ENCODE data around the gene PILRA. TPM values are rescaled to one million over a fixed set of nuclear protein-coding genes. Genes with fewer than 3 reads are reported as not detected.
"Not testable (repeated sequence)": the region's sequence is repeated elsewhere in the genome, so short reads cannot be mapped to it uniquely, and the experiment has no call there.

The PILRA gene
- total RNA-seq, 1 experiment from 2014 or later = 1.8 TPM

DNA sequence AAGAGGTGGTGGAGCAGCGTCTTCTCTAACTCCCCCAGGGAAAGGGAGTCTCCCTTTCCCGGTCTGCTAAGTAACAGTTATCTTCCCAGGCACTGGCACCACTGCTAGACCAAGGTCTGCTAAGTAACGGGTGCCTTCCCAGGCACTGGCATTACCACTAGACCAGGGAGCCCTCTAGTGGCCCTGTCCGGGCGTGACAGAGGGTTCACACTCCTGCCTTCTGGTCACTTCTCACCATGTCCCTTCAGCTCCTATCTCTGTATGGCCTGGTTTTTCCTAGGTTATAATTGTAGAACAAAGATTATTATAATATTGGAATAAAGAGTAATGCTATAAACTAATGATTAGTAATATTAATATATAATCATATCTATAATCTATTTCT, 28.0 kb upstream of the PILRA start:
- H3K9me3 Mint-ChIP-seq; H3K27me3 Mint-ChIP-seq (ENCODE audit: low read depth); H3K27ac Mint-ChIP-seq; H3K4me3 Mint-ChIP-seq; ATAC-seq; H3K4me1 Mint-ChIP-seq: not testable (repeated sequence)
- CTCF ChIA-PET = interaction anchor here (0.6 to 2.6 kb wide), 7 partner anchors 37 to 214 kb away, joined by 3 to 6 read pairs (median 4); partner anchors contain the start of genes GAL3ST4 and GPC2
- DNase-seq (ENCODE audit: low spot score) = peak; percentile 94
- TF ChIP-seq, protein P1, sequence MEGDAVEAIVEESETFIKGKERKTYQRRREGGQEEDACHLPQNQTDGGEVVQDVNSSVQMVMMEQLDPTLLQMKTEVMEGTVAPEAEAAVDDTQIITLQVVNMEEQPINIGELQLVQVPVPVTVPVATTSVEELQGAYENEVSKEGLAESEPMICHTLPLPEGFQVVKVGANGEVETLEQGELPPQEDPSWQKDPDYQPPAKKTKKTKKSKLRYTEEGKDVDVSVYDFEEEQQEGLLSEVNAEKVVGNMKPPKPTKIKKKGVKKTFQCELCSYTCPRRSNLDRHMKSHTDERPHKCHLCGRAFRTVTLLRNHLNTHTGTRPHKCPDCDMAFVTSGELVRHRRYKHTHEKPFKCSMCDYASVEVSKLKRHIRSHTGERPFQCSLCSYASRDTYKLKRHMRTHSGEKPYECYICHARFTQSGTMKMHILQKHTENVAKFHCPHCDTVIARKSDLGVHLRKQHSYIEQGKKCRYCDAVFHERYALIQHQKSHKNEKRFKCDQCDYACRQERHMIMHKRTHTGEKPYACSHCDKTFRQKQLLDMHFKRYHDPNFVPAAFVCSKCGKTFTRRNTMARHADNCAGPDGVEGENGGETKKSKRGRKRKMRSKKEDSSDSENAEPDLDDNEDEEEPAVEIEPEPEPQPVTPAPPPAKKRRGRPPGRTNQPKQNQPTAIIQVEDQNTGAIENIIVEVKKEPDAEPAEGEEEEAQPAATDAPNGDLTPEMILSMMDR (IDR thresholded peaks at IDR 0.05) = peak; percentile 66
- peaks cover 70% of the 10 kb centered on the region for H3K36me3 Mint-ChIP-seq
- POLR2A ChIA-PET = interaction anchor here (1.5 kb wide), 1 partner anchor 84 kb away, joined by 3 read pairs; no protein-coding TSS in a partner anchor

DNA sequence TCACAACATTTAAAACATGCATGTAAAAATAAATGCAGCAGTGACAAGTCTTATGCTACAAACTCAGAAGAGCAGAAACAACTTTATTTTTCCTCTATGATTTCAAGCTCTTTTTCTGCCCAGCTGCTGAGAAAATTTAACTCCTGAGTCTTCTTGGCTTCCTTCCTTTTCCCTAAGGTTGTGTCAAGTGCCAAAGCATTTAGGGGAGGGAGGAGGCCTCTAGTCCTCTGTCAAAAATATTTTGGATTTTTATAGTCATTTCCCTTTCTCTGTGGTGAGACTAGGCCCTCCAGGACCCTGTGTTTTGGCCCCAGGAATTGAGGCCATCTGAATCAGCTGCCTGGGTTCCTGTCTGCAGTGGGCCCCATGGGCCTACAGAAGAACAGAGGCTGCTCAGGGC, 26.4 kb upstream of the PILRA start:
- Mint-ChIP-seq H3K27me3 (ENCODE audit: low read depth) (no peaks in the 10 kb centered on the region), H3K36me3 (peaks cover 70% of the 10 kb centered on the region)
- CTCF ChIA-PET = interaction anchor here (2.2 kb wide), 1 partner anchor 61 kb away, joined by 7 read pairs; no protein-coding TSS in a partner anchor

DNA sequence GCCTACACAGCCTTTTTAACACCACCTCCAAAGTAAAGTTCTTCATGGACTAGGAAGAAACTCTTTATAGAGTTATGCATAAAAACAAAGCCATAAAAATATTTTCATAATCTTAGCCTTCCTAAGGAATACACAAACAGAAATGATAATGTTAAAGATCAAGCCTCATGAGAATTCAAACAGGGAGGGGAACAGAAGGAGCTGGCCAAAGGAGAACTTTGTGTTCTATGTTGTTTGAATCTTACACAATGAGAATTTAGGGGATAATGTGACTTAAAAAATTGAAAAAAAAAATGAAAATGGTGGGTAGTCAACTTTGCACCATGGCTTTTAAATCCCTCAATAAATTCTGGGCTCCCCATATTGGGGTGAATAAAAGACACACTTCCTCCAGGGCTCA, 24.5 kb upstream of the PILRA start:
- no peak overlapping the region for H3K4me3 Mint-ChIP-seq
- H3K9me3 Mint-ChIP-seq = no peaks in the 10 kb centered on the region
- H3K4me1 Mint-ChIP-seq = peaks cover 2% of the 10 kb centered on the region; the same call in 1 of the 2 replicates
- H3K27me3 Mint-ChIP-seq (ENCODE audit: low read depth) = no peaks in the 10 kb centered on the region
- H3K36me3 Mint-ChIP-seq = peaks cover 66% of the 10 kb centered on the region
- POLR2A ChIA-PET = no interaction called here
- H3K27ac Mint-ChIP-seq = no peak overlapping the region
- DNase-seq (ENCODE audit: low spot score) (no peak), ATAC-seq (no peak)
- TF ChIP-seq RORB (CRISPR knock-in tag; IDR thresholded peaks at IDR 0.05) (no peak), MYBL2 (CRISPR knock-in tag; IDR thresholded peaks at IDR 0.05) (no peak), KAT7 (CRISPR knock-in tag; IDR thresholded peaks at IDR 0.05; ENCODE audit: borderline replicate concordance) (no peak), ZNF138 (CRISPR knock-in tag; conservative IDR thresholded peaks at IDR 0.05) (no peak), MXD4 (CRISPR knock-in tag; IDR thresholded peaks at IDR 0.05; ENCODE audit: borderline replicate concordance) (no peak)
- CTCF ChIA-PET = interaction anchor here (2.2 kb wide), 1 partner anchor 59 kb away, joined by 7 read pairs; no protein-coding TSS in a partner anchor

More for the DNA sequence above, 26.4 kb upstream of the PILRA start:
- no peak for DNase-seq (ENCODE audit: low spot score)
- no peak for ATAC-seq
- H3K4me1 Mint-ChIP-seq = peaks cover 2% of the 10 kb centered on the region; the same call in 1 of the 2 replicates
- POLR2A ChIA-PET = no interaction called here
- no peak overlapping the region for H3K4me3 Mint-ChIP-seq
- H3K27ac Mint-ChIP-seq = no peak overlapping the region; the same call in 1 of the 2 replicates
- TF ChIP-seq, protein P2, sequence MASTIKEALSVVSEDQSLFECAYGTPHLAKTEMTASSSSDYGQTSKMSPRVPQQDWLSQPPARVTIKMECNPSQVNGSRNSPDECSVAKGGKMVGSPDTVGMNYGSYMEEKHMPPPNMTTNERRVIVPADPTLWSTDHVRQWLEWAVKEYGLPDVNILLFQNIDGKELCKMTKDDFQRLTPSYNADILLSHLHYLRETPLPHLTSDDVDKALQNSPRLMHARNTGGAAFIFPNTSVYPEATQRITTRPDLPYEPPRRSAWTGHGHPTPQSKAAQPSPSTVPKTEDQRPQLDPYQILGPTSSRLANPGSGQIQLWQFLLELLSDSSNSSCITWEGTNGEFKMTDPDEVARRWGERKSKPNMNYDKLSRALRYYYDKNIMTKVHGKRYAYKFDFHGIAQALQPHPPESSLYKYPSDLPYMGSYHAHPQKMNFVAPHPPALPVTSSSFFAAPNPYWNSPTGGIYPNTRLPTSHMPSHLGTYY (CRISPR knock-in tag; IDR thresholded peaks at IDR 0.05) = no peak
- TF ChIP-seq, protein P3, sequence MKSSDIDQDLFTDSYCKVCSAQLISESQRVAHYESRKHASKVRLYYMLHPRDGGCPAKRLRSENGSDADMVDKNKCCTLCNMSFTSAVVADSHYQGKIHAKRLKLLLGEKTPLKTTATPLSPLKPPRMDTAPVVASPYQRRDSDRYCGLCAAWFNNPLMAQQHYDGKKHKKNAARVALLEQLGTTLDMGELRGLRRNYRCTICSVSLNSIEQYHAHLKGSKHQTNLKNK (CRISPR knock-in tag; IDR thresholded peaks at IDR 0.05) = no peak
- no peak for TF ChIP-seq GABPB1 (CRISPR knock-in tag; IDR thresholded peaks at IDR 0.05)
- TF ChIP-seq, protein P4, sequence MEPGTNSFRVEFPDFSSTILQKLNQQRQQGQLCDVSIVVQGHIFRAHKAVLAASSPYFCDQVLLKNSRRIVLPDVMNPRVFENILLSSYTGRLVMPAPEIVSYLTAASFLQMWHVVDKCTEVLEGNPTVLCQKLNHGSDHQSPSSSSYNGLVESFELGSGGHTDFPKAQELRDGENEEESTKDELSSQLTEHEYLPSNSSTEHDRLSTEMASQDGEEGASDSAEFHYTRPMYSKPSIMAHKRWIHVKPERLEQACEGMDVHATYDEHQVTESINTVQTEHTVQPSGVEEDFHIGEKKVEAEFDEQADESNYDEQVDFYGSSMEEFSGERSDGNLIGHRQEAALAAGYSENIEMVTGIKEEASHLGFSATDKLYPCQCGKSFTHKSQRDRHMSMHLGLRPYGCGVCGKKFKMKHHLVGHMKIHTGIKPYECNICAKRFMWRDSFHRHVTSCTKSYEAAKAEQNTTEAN (CRISPR knock-in tag; IDR thresholded peaks at IDR 0.05) = no peak
- TF ChIP-seq, protein P5, sequence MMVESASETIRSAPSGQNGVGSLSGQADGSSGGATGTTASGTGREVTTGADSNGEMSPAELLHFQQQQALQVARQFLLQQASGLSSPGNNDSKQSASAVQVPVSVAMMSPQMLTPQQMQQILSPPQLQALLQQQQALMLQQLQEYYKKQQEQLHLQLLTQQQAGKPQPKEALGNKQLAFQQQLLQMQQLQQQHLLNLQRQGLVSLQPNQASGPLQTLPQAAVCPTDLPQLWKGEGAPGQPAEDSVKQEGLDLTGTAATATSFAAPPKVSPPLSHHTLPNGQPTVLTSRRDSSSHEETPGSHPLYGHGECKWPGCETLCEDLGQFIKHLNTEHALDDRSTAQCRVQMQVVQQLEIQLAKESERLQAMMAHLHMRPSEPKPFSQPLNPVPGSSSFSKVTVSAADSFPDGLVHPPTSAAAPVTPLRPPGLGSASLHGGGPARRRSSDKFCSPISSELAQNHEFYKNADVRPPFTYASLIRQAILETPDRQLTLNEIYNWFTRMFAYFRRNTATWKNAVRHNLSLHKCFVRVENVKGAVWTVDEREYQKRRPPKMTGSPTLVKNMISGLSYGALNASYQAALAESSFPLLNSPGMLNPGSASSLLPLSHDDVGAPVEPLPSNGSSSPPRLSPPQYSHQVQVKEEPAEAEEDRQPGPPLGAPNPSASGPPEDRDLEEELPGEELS (CRISPR knock-in tag; IDR thresholded peaks at IDR 0.05) = no peak
- no peaks in the 10 kb centered on the region for H3K9me3 Mint-ChIP-seq

DNA sequence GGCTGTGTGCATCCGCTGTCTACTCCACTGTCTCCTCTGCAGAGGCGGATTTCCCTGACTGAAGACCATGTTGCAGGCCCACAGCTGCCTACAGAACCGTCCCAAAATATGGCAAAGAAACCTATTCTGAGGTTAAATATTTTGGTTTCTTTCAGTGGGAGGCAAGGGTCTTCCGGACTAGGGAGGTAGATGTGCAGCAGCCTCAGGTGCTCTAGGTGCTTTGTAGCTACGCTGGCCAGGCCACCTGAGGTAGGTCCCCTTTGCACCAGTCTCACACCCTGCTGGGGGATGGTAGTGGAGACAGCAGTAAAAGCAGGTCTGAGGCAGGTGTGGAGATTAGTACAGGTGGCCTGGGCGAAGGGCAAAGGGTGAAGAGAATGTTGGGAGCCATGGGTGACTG, 23.5 kb upstream of the PILRA start:
- ChIA-PET CTCF (interaction anchor here (0.9 kb wide), 1 partner anchor 220 kb away, joined by 3 read pairs; no protein-coding TSS in a partner anchor), POLR2A (no interaction called here)
- H3K4me1 Mint-ChIP-seq = no peaks in the 10 kb centered on the region
- H3K9me3 Mint-ChIP-seq = no peaks in the 10 kb centered on the region
- DNase-seq (ENCODE audit: low spot score) (no peak), ATAC-seq (no peak)
- peaks cover 60% of the 10 kb centered on the region for H3K36me3 Mint-ChIP-seq
- H3K27me3 Mint-ChIP-seq (ENCODE audit: low read depth) = no peaks in the 10 kb centered on the region
- H3K27ac Mint-ChIP-seq = no peak overlapping the region
- no peak overlapping the region for H3K4me3 Mint-ChIP-seq
- TF ChIP-seq, protein P6, sequence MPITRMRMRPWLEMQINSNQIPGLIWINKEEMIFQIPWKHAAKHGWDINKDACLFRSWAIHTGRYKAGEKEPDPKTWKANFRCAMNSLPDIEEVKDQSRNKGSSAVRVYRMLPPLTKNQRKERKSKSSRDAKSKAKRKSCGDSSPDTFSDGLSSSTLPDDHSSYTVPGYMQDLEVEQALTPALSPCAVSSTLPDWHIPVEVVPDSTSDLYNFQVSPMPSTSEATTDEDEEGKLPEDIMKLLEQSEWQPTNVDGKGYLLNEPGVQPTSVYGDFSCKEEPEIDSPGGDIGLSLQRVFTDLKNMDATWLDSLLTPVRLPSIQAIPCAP (CRISPR knock-in tag; IDR thresholded peaks at IDR 0.05) = no peak
- TF ChIP-seq, protein P7, sequence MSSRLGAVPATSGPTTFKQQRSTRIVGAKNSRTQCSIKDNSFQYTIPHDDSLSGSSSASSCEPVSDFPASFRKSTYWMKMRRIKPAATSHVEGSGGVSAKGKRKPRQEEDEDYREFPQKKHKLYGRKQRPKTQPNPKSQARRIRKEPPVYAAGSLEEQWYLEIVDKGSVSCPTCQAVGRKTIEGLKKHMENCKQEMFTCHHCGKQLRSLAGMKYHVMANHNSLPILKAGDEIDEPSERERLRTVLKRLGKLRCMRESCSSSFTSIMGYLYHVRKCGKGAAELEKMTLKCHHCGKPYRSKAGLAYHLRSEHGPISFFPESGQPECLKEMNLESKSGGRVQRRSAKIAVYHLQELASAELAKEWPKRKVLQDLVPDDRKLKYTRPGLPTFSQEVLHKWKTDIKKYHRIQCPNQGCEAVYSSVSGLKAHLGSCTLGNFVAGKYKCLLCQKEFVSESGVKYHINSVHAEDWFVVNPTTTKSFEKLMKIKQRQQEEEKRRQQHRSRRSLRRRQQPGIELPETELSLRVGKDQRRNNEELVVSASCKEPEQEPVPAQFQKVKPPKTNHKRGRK (CRISPR knock-in tag; IDR thresholded peaks at IDR 0.05; ENCODE audit: borderline replicate concordance) = no peak
- TF ChIP-seq NFATC4 (CRISPR knock-in tag; IDR thresholded peaks at IDR 0.05) (no peak), JUN (CRISPR knock-in tag; IDR thresholded peaks at IDR 0.05) (no peak)

Measured in WTC11 (cell line).